GM18868 (cell line): Measurements from ENCODE around the gene CCBE1.

Experiments used
- ATAC-seq: cut with Tn5 transposase; IDR thresholded peaks from one replicate; pipeline ENCODE4 v1.9.1; 2021; ENCODE audit warnings: mild to moderate bottlenecking, moderate library complexity; ENCODE audit not compliant: unreplicated experiment

Gene CCBE1

DNA sequence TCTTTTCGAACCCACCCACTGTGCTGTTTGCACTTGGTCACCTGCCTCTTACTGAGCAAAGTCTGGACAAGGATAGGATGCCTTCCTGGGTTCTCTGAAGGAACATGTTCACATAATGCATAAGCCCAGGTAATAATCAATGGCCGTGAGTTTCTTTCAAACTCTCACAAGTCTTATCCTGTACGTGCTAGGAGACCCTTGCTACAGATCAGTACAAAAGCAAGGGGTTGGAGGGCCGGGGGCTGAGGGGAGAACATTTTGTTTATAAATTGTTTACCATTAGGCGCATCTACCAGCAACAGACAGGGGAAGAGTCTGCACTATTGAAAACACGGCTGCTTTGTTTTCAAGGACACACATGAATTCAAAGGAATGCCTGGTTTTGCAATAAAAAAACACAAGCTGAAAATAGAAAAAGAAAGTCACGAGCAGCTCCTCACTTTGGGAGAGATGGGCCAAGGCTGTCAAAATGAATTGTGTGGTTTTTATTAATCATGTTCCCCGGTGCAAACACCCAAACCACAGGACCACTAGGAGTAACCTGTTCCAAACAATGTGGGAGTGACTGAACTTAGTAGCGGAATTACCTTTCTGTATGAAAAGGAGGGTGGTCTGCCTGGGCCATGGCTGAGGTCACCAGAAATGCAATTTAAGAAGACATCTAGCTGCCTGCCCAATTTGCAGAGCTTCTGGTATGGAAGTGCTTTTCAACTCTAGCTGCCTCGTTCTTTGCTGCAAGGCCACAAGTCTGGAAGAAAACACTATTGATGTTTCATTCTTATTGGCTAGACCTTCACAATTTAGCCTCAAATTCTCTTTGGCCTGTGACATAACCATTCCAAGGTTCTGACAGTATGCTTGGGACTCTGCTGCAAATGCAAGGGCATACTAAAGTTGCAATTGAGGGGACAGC, 73.5 kb downstream of the CCBE1 start:
- no peak for ATAC-seq

DNA sequence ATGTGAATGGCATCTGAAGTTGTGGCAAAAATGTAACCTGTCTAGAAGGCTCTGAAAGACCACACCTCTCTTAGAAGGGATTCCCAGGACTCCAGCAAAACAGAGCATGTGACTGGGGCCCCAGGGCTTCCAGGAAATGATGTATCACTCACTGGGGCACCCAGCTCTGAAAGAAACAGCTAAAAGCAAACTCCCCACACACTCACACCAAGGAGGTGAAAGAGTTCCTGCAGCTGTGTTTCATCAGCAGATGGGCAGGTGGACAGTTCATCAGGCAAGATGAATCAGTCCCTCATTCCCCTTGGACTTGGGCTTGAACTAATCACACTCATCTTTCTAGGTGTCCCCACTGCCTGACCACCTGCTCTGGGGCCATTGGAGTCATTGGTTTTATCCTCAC, 76.2 kb downstream of the CCBE1 start:
- ATAC-seq: no peak

DNA sequence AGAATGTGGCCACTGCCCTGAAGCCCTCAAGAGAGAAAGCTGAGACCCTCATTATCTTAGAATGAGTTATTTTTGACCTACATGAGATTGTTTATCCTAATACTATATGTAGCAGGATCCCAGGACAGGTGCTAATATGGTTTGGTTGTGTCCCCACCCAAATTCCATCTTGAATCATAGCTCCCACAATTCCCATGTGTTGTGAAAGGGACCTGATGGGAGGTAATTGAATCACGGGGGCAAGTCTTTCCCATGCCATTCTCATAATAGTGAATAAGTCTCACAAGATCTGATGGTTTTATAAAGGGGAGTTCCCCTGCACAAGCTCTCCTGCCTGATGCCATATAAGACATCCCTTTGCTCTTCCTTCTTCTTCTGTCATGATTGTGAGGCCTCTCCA, 76.8 kb downstream of the CCBE1 start:
- no peak for ATAC-seq

DNA sequence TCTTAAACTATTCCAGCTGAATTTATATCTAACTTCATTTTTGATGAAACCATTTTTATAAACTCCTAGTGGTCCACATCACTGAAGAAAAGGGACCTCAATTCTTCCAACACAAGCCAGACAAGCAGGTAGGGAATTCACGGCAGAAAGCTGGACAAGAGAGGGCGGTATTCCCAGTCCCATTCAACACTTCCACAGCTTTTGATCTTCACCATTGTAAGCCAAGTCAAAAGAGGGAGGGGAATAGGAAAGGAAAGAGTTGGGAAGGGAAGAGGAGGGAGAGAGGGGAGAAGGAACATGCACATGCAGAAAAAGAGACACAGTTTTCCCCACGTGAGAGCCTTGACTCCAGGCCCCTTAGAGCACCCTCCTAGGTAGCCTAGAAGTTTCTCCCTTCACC, 77.4 kb downstream of the CCBE1 start:
- ATAC-seq: no peak

DNA sequence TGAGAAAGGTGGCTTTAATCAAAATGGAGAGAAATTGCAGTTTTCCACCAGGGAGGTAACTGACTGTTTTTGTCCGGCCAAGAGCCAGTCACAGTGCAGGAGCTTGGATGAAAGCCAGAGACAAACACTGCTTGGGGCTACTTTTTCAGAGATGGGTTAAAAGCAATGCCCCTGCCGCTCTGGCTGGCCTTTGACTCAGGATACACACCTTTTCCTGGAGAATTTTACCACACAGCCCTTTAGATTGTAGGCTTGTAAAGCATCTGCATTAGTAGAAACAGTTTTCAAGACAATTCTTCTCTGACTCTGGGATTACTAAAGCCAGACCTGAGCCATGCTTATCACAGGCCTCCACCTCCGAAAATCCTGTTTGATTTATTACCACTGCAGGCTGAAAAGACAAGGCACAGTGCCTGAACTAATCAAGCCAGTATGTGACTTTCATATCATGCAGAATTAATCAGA, 79.7 kb downstream of the CCBE1 start:
- no peak for ATAC-seq

DNA sequence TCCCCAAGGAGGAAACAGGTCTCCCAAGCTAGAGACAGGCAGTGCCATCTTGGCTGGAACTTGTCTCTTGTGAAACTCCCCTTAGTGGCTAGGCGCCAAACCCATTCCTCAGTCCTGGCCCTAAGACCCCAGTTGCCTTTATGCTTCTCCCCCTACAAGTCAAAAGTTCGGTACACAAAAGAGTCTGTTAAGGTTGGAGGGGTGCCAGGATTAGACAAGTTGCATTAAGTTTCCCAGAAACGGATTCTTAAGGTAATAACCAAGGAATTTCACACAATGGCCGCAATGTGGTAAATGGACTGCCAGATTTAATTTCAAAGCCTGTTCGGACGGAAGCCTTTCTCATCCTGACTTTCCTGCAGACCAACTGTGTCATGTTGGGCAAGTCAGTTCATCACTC, 80.7 kb downstream of the CCBE1 start:
- ATAC-seq: no peak

DNA sequence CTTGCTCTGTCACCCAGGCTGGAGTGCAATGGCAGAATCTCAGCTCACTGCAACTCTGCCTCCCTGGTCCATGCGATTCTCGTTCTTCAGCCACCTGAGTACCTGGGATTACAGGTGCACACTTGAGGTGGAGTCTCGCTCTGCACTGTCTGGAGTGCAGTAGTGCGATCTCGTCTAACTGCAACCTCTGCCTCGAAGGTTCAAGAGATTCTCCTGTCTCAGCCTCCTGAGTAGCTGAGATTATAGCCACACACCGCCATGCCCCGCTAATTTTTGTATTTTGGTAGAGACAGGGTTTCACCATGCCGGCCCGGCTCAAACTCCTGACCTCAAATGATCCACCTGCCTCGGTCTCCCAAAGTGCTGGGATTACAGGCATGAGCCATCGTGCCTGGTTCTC, 83.3 kb downstream of the CCBE1 start:
- no peak for ATAC-seq

DNA sequence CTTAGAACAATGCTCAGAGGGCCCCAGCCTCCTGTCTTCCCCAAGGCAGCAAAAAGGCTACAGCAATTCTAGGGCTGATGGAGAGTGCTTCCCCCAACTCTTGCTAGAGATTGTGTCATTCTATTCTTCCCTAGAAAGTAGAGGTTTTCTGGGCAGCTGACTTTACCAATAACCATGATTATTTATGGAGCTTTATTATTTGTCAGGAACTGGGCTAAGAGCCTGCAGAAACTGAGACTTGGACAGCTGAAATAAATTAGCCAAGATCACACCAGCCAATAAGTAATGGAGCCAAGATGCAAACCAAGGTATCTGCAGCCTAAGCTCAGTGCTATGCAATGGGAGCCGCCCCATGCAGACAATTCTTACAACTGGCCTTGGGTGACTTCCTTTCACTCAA, 84.8 kb downstream of the CCBE1 start:
- no peak for ATAC-seq

DNA sequence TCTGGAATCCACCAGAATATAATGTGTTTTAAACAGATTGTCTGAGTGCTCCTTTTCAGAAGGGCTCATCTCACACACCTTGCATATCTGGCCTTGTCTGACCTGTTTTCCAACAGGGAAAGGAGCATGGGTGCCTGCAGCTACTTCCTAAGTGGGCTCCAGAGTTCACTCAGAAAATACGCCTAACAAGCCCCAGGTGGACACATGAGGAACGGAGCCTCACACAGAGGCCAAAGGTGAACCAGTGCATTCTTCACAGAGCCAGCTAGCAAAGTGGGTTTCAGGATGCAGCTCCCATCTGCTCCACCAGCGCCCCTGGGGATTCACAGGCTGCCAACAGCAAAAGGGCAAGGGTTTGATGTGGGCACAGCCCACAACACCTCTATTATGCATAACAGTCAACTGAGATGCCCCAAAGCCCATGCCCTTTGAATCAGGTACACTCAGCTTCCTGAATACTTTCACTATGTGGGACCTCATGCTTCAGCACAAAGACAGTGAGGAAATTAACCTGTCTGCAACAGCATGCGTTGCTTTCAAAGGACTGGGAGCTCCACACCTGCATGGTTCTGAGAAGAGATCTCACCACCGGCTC, 86.6 kb downstream of the CCBE1 start:
- ATAC-seq: no peak

DNA sequence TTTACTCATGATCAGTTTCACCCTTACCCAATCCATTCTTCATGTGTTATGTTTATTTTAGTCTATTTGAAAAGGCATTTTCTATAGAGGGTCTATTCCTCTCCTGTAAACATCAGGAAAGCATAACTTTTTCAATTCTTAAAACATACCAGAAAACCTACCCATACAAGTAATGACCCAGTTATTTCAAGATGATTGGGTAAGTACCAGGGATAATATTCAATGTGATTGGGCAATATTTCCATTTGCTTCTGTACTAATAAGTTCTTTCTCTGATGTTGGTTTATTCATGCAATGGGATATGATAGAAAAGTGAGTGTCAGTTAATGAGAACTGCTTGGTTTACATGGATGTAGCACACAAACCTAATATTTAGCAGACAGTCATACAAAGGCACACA, 87.6 kb downstream of the CCBE1 start:
- ATAC-seq: no peak

DNA sequence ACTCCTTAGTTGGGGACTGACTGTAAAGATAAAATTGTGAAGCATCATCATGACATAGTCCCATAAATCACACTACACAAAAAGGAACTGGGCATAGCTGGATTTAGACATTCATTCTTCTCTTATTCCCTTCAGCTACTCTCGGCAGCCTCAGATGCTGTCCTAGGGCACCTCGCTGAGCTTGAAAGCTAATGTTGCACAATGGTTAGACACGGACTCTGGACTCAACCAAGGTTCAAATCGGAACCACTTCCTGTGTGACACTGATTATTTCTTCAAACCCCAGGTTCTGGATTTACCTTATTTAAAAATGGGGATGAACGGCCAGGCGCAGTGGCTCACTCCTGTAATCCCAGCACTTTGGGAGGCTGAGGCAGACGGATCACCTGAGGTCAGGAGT, 89.8 kb downstream of the CCBE1 start:
- no peak for ATAC-seq

DNA sequence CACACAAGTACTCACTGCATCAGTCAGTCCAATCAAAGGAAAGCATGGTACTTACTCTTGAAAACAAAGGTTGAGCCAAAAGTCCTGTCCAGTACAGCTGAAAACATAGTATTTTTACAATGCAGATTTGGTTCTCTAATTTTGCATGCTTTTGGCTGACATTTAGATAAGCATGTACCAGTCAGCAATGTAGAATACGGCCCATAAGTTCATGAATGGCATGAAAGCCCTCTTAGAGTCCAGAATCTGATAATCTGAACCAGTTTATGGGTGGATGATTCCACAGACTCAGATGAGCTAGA, 90.2 kb downstream of the CCBE1 start:
- ATAC-seq: no peak

DNA sequence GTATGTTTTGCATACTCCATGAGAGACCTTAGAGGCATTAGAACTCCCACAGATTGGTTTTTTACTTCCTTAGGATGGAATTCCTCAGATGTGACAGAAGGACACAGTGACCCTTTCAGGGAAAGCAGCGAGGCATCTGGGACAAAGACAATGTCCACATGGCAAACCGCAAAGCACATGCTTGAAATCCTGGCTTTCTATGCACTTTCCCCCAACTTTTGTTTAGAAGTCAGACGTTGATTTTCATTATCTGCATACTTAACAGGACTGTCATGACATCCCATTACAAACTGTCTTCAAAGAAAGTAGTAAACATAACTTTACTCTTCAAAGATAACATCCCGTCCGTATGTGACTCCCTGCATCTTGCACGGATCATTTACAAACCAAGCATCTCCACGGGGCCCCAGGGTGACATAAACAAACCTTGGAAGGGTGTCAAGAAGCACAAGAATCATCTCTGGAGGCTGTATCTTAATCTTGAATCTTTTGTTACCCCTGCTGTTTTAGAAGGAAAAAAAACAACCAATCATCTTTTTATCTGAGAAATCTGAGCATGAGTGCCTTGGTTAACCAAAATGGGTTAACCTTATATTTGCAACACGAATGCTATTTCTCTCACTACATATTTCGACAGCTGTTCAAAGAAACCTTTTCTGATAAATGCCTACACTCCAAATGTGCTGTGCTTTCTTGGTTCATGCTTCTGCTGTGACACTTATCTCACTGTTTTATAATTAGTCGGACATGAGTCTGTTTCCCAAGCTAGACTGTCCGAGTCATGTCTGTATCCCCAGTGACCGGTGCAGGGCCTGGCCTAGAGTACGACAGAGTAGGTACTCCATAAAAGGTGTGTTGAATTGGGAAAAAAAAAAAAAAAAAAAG, 90.8 kb downstream of the CCBE1 start:
- no peak for ATAC-seq

DNA sequence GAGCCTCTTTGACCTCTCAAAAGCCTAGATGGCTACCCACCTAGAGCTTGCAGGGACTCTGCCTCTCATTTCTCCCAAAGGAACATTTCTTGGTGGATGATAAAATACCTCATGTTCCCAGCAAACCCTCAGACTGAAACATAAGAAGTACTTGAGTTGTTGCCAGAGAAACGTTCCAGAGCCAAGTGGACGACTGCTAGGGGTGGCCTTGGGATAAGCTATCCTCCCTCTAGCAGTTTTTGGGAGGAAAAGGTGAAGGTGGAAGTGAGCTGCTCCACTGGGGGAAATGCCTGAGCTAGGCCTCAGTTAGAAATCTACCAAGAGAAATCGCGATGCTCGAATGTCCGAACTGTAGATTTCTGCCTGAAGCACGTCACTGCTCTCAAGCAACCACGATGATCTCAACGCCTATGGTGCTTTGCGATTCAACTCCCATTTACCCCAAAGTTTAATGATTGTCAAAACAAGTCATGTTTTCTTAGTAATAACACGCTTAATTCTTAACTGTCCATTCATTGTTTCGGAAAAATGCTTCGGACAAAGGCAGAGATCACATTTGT, 91.5 kb downstream of the CCBE1 start:
- no peak for ATAC-seq

DNA sequence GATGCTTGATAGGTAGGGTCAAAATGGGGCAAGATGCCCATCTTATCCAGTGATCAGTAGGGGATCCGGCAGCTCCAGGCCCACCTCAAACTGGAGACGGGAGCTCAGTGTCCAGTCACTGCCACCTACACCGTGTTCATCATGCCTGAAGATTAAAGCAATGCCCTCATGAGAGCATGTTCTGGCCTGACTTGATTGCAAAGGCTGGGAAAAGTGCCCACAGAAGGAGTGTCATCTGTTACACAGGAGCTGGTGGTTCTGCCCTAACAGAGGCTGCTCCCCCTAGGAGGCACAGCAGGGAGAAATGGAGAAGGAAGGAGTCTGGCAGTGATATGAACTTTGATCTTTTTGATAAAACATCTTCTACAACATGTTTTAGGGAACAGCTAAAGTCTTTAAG, 92.3 kb downstream of the CCBE1 start:
- no peak for ATAC-seq

DNA sequence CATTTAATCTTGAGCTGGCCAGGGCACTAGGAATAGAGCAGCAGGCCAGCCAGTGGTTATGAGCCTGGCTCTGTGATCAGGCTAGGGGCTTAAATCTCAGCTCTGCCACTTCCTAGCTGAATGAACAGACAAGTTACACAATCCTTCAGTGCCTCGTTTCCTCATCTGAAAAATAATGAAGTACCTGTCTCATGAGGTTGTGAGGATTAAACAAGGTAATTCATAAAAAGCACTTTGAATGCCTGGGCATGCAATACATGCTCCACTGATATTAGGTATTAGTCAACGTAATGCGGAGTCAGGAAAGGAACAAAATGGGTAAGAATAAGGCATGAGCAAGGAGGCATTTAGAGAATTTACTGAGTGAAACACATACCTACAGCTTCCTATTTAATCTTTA, 100.2 kb downstream of the CCBE1 start:
- no peak for ATAC-seq

DNA sequence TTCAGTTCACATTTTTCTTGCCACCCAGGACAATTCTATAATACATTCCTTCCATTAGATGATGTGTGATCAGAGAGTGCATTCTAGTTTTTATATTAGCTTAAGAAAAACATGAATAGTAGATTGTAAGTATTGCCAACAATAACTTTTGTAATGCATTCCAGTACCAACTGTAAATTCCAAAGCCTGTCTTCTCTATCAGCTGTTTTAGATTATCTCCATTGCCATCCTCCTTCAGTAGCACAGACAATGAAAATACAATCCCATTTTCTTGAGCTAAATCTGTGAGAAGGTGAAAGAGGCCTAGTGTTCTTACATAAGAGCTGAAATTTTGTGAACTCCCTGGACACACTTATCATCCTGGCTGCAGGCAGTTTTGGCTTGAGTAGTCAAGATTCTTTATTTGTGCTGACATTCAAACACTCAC, 103.9 kb downstream of the CCBE1 start:
- no peak for ATAC-seq

DNA sequence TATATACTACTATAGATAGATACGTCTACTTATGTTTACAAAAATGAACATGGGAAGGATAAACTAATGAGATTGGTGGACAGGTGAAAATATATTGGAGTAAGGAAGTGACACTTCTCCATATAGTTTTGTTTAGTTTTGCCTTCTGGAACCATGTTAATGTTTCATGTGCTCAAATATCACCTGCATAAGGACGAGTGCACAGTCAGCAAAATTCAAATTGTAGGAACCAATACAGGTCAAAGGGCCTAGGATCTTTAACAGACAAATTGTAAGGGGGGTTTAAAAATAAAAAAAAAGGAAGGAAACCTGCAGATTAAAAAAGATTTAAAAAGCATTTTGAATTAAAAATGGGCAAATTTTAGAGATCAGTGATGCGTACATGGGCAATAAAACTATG, 104.6 kb downstream of the CCBE1 start:
- no peak for ATAC-seq

DNA sequence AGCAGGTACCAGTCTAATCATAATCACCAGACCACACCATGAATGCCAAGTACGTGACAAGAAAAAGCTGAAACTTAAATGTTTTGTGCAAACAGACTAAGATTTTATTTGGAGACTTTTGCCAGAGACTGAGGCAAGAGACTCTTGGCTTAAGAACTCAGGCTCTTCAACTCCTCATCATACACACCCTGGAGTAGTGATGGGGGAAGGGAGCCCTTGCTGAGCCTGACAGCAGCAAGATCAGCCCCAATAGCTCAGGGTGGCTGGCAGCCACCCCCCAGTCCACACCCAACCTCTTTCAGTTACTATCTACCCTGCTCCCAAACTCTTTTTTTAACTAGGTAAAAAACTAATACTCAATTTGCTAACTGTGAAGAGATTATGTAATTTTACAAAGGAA, 114.8 kb downstream of the CCBE1 start:
- ATAC-seq: no peak

DNA sequence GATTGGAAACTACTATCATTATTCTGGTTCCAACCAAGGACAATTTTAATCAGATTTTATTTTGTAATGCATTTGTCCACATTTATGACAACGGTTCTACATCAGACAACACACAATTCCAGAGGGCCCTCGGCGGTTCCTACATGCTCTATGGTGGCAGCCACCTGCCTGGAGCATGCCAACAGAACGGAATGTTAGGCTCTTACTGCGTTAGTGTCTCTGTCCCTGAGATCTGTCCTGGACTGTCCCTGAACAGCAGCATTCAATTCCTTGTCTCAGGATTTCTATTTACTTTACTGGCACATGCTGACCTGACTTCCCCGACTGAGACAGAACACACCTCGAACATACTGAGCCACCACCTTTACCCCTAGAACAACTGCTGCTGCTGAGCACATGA, 117.7 kb downstream of the CCBE1 start:
- ATAC-seq: no peak

DNA sequence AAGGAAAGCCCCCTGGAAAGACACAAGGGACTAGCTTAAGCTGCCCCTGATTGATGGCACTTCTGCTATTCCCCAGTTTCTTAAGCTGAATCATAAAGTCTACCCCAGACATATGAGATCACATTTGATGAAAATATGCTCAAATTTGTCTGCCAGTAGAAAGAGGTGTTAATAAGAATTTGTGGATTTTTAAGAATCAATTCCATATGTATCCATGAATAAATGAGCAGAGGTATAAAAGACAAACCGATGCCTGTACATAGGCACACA, 119.9 kb downstream of the CCBE1 start:
- no peak for ATAC-seq
